ENCODE results near the gene ABHD5.

ABHD5 gene

GRCh38 chr3:43692085-43692855 lies 1.5 kb downstream of the ABHD5 start:
- TF ChIP-seq TAF1 (IDR thresholded peaks at IDR 0.05; ENCODE audit: borderline replicate concordance, insufficient read depth, low read length) (no peak), FOXP2 (optimal IDR thresholded peaks at IDR 0.05; ENCODE audit: borderline replicate concordance, extremely low read depth, extremely low read length, insufficient read depth) (no peak)

GRCh38 chr3:43692971-43693370 lies 2.2 kb downstream of the ABHD5 start:
- TF ChIP-seq TAF1 (IDR thresholded peaks at IDR 0.05; ENCODE audit: borderline replicate concordance, insufficient read depth, low read length), result no peak
- TF ChIP-seq SIN3A (IDR thresholded peaks at IDR 0.05; ENCODE audit: borderline replicate concordance, insufficient read depth, low read length), result no peak
- TF ChIP-seq POLR2AphosphoS5 (IDR thresholded peaks at IDR 0.05; ENCODE audit: low read depth, low read length), result no peak
- TF ChIP-seq FOXP2 (optimal IDR thresholded peaks at IDR 0.05; ENCODE audit: borderline replicate concordance, extremely low read depth, extremely low read length, insufficient read depth), result no peak
- TF ChIP-seq, protein P1, sequence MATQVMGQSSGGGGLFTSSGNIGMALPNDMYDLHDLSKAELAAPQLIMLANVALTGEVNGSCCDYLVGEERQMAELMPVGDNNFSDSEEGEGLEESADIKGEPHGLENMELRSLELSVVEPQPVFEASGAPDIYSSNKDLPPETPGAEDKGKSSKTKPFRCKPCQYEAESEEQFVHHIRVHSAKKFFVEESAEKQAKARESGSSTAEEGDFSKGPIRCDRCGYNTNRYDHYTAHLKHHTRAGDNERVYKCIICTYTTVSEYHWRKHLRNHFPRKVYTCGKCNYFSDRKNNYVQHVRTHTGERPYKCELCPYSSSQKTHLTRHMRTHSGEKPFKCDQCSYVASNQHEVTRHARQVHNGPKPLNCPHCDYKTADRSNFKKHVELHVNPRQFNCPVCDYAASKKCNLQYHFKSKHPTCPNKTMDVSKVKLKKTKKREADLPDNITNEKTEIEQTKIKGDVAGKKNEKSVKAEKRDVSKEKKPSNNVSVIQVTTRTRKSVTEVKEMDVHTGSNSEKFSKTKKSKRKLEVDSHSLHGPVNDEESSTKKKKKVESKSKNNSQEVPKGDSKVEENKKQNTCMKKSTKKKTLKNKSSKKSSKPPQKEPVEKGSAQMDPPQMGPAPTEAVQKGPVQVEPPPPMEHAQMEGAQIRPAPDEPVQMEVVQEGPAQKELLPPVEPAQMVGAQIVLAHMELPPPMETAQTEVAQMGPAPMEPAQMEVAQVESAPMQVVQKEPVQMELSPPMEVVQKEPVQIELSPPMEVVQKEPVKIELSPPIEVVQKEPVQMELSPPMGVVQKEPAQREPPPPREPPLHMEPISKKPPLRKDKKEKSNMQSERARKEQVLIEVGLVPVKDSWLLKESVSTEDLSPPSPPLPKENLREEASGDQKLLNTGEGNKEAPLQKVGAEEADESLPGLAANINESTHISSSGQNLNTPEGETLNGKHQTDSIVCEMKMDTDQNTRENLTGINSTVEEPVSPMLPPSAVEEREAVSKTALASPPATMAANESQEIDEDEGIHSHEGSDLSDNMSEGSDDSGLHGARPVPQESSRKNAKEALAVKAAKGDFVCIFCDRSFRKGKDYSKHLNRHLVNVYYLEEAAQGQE (IDR thresholded peaks at IDR 0.05; ENCODE audit: insufficient read depth in 1 of 2, low read depth in 2 of 2, low read length in 2 of 2), result no peak

DNA sequence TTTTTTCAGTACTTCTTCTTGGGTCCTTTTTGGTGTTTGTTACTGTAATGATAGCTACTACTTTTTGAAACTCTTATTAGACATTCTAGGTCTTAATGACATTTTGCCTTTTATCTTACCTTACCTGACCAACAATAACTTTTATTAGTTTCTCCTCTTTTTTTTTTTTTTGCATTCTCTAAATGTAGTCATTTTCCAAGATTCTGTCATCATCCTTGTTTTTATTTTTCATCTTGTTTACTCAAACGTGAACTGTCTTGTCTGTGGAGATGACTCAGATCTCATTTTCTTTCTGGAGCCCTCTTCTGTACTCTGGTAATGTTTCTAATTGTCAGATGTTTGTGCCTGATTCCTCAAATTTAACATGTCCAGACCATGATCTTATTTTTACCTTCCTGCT lies 2.9 kb downstream of the ABHD5 start:
- TF ChIP-seq SIN3A (IDR thresholded peaks at IDR 0.05; ENCODE audit: borderline replicate concordance, insufficient read depth, low read length) (no peak), TAF1 (IDR thresholded peaks at IDR 0.05; ENCODE audit: borderline replicate concordance, insufficient read depth, low read length) (no peak), FOXP2 (optimal IDR thresholded peaks at IDR 0.05; ENCODE audit: borderline replicate concordance, extremely low read depth, extremely low read length, insufficient read depth) (no peak), POLR2AphosphoS5 (IDR thresholded peaks at IDR 0.05; ENCODE audit: low read depth, low read length) (no peak)
- TF ChIP-seq, protein P1 (IDR thresholded peaks at IDR 0.05; ENCODE audit: insufficient read depth in 1 of 2, low read depth in 2 of 2, low read length in 2 of 2), result no peak

- TF ChIP-seq FOXP2 (optimal IDR thresholded peaks at IDR 0.05; ENCODE audit: borderline replicate concordance, extremely low read depth, extremely low read length, insufficient read depth) (no peak), POLR2AphosphoS5 (IDR thresholded peaks at IDR 0.05; ENCODE audit: low read depth, low read length) (no peak), TAF1 (IDR thresholded peaks at IDR 0.05; ENCODE audit: borderline replicate concordance, insufficient read depth, low read length) (no peak), SIN3A (IDR thresholded peaks at IDR 0.05; ENCODE audit: borderline replicate concordance, insufficient read depth, low read length) (no peak)
- TF ChIP-seq, protein P1 (IDR thresholded peaks at IDR 0.05; ENCODE audit: insufficient read depth in 1 of 2, low read depth in 2 of 2, low read length in 2 of 2), result no peak
Observed at GRCh38 chr3:43695443-43695842, 4.7 kb downstream of the ABHD5 start.

DNA sequence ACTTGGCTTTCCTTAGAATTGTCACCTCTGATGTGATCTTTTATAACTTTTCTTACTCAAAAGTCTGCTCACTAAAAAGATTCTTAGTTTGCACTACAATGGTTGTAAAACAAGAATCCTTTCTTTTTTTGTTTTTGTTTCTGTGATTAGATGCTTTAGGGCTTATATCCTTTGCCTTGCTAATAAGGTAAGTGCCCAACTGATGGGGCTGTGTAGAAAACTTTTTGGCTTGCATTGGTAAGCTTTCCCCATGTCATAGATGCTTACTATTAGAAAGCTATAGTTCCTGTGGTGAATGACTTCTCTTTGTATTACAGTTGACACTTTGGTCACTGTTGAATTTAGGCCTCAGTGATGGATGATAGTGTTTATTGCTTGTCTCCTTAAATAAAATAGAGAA lies 5.1 kb downstream of the ABHD5 start:
- no peak for TF ChIP-seq FOXP2 (optimal IDR thresholded peaks at IDR 0.05; ENCODE audit: borderline replicate concordance, extremely low read depth, extremely low read length, insufficient read depth)

DNA sequence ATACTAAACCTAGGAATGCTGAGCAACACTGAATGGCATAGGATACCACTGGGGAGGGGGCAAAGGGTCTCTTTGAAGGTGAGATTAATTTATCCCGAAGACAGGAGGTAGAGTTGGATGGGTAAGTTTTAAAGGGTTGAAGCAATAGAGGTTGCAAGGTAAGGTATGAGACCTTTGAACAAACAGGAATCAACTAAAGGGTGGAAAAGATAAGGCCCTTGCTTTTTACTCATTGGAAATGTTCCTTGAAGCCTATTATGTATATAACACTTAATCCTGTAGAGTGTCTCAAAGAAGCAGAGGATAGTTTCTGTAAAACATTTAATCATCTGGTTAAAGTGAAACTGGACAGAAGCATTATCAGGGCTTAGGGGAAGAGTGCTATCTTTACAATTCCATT lies 5.7 kb downstream of the ABHD5 start:
- no peak for TF ChIP-seq SIN3A (IDR thresholded peaks at IDR 0.05; ENCODE audit: borderline replicate concordance, insufficient read depth, low read length)
- TF ChIP-seq POLR2AphosphoS5 (IDR thresholded peaks at IDR 0.05; ENCODE audit: low read depth, low read length), result no peak
- no peak for TF ChIP-seq TAF1 (IDR thresholded peaks at IDR 0.05; ENCODE audit: borderline replicate concordance, insufficient read depth, low read length)
- TF ChIP-seq FOXP2 (optimal IDR thresholded peaks at IDR 0.05; ENCODE audit: borderline replicate concordance, extremely low read depth, extremely low read length, insufficient read depth), result no peak
- TF ChIP-seq, protein P1 (IDR thresholded peaks at IDR 0.05; ENCODE audit: insufficient read depth in 1 of 2, low read depth in 2 of 2, low read length in 2 of 2), result no peak

Data from PFSK-1 (cell line).